Measurements from ENCODE around the gene WASHC4. TPM values are rescaled to one million over a fixed set of nuclear protein-coding genes. Genes with fewer than 3 reads are reported as not detected.
"Not testable (repeated sequence)": the region's sequence is repeated elsewhere in the genome, so short reads cannot be mapped to it uniquely, and the experiment has no call there.

Gene WASHC4
- polyA plus RNA-seq, 4 donors, result 11.7 to 65.2 (median 13.7) TPM

GRCh38 chr12:105177208-105177607, 69.7 kb downstream of the WASHC4 start:
- Histone ChIP-seq H3K4me3 (ENCODE audit: low read depth in 1 of 3, low read length in 3 of 3) (no peak overlapping the region), H3K36me3 (ENCODE audit: control insufficient read depth in 3 of 3, insufficient read depth in 2 of 3, low read depth in 1 of 3, low read length in 3 of 3) (peaks cover 6 to 12% (median 10%) of the 10 kb centered on the region in 3 donors), H3K27me3 (ENCODE audit: control insufficient read depth in 3 of 3, insufficient read depth in 3 of 3, low read length in 3 of 3) (no peaks in the 10 kb centered on the region), H3K27ac (ENCODE audit: low read depth in 1 of 3, low read length in 2 of 3) (no peak overlapping the region), H3K4me1 (ENCODE audit: control insufficient read depth in 3 of 3, insufficient read depth in 2 of 3, low read depth in 1 of 3, low read length in 2 of 3) (no peaks in the 10 kb centered on the region), H3K9me3 (ENCODE audit: control insufficient read depth in 2 of 2, insufficient read depth in 1 of 2, low read depth in 1 of 2, low read length in 1 of 2) (peaks cover 0 to 4% of the 10 kb centered on the region in 2 donors)
- 92 to 95% (median 92%) methylated on average over 4 of the region's 4 CpGs for WGBS, 3 donors
- DNase-seq (no peak), FAIRE-seq (no peak)

- not testable (repeated sequence) for H3K4me1 ChIP-seq (ENCODE audit: control insufficient read depth in 3 of 3, insufficient read depth in 2 of 3, low read depth in 1 of 3, low read length in 2 of 3); DNase-seq; H3K9me3 ChIP-seq (ENCODE audit: control insufficient read depth in 2 of 2, insufficient read depth in 1 of 2, low read depth in 1 of 2, low read length in 1 of 2); H3K4me3 ChIP-seq (ENCODE audit: low read depth in 1 of 3, low read length in 3 of 3); FAIRE-seq; H3K27ac ChIP-seq (ENCODE audit: low read depth in 1 of 3, low read length in 2 of 3); H3K27me3 ChIP-seq (ENCODE audit: control insufficient read depth in 3 of 3, insufficient read depth in 3 of 3, low read length in 3 of 3)
- peaks cover 3 to 11% (median 9%) of the 10 kb centered on the region in 3 donors for H3K36me3 ChIP-seq (ENCODE audit: control insufficient read depth in 3 of 3, insufficient read depth in 2 of 3, low read depth in 1 of 3, low read length in 3 of 3)
- 92 to 100% (median 95%) methylated on average over 1 of the region's 1 CpG for WGBS, 3 donors
Observed at GRCh38 chr12:105179114-105179513, 71.6 kb downstream of the WASHC4 start.

- not testable (repeated sequence) for H3K4me3 ChIP-seq (ENCODE audit: low read depth in 1 of 3, low read length in 3 of 3); H3K27ac ChIP-seq (ENCODE audit: low read depth in 1 of 3, low read length in 2 of 3)
Observed at GRCh38 chr12:105183406-105183805, 75.9 kb downstream of the WASHC4 start.

GRCh38 chr12:105183976-105184375, 76.4 kb downstream of the WASHC4 start:
- peaks cover 12 to 19% (median 15%) of the 10 kb centered on the region in 3 donors for H3K36me3 ChIP-seq (ENCODE audit: control insufficient read depth in 3 of 3, insufficient read depth in 2 of 3, low read depth in 1 of 3, low read length in 3 of 3)
- H3K27ac ChIP-seq (ENCODE audit: low read depth in 1 of 3, low read length in 2 of 3); DNase-seq; H3K27me3 ChIP-seq (ENCODE audit: control insufficient read depth in 3 of 3, insufficient read depth in 3 of 3, low read length in 3 of 3); H3K4me1 ChIP-seq (ENCODE audit: control insufficient read depth in 3 of 3, insufficient read depth in 2 of 3, low read depth in 1 of 3, low read length in 2 of 3); H3K4me3 ChIP-seq (ENCODE audit: low read depth in 1 of 3, low read length in 3 of 3); FAIRE-seq: not testable (repeated sequence)
- WGBS, 3 donors, result 97 to 98% (median 97%) methylated on average over 5 of the region's 5 CpGs
- H3K9me3 ChIP-seq (ENCODE audit: control insufficient read depth in 2 of 2, insufficient read depth in 1 of 2, low read depth in 1 of 2, low read length in 1 of 2), result peaks cover 0 to 19% of the 10 kb centered on the region in 2 donors

More at GRCh38 chr12:105183406-105183805, 75.9 kb downstream of the WASHC4 start:
- H3K4me1 ChIP-seq (ENCODE audit: control insufficient read depth in 3 of 3, insufficient read depth in 2 of 3, low read depth in 1 of 3, low read length in 2 of 3); H3K27me3 ChIP-seq (ENCODE audit: control insufficient read depth in 3 of 3, insufficient read depth in 3 of 3, low read length in 3 of 3); DNase-seq; FAIRE-seq: not testable (repeated sequence)
- 84 to 98% (median 92%) methylated on average over 4 of the region's 4 CpGs for WGBS, 3 donors
- Histone ChIP-seq H3K36me3 (ENCODE audit: control insufficient read depth in 3 of 3, insufficient read depth in 2 of 3, low read depth in 1 of 3, low read length in 3 of 3) (peaks cover 12 to 18% (median 13%) of the 10 kb centered on the region in 3 donors), H3K9me3 (ENCODE audit: control insufficient read depth in 2 of 2, insufficient read depth in 1 of 2, low read depth in 1 of 2, low read length in 1 of 2) (peaks cover 0 to 19% of the 10 kb centered on the region in 2 donors)

- Histone ChIP-seq H3K36me3 (ENCODE audit: control insufficient read depth in 3 of 3, insufficient read depth in 2 of 3, low read depth in 1 of 3, low read length in 3 of 3) (peaks cover 25 to 45% (median 42%) of the 10 kb centered on the region in 3 donors), H3K4me1 (ENCODE audit: control insufficient read depth in 3 of 3, insufficient read depth in 2 of 3, low read depth in 1 of 3, low read length in 2 of 3) (no peaks in the 10 kb centered on the region), H3K9me3 (ENCODE audit: control insufficient read depth in 2 of 2, insufficient read depth in 1 of 2, low read depth in 1 of 2, low read length in 1 of 2) (peaks cover 0 to 12% of the 10 kb centered on the region in 2 donors), H3K27me3 (ENCODE audit: control insufficient read depth in 3 of 3, insufficient read depth in 3 of 3, low read length in 3 of 3) (no peaks in the 10 kb centered on the region), H3K4me3 (ENCODE audit: low read depth in 1 of 3, low read length in 3 of 3) (no peak overlapping the region), H3K27ac (ENCODE audit: low read depth in 1 of 3, low read length in 2 of 3) (no peak overlapping the region)
- DNase-seq, result no peak
- no peak for FAIRE-seq
- 77 to 86% (median 81%) methylated on average over 6 of the region's 6 CpGs for WGBS, 3 donors
Observed at GRCh38 chr12:105189293-105189692, 81.8 kb downstream of the WASHC4 start.

GRCh38 chr12:105190530-105190929, 83.0 kb downstream of the WASHC4 start:
- H3K9me3 ChIP-seq (ENCODE audit: control insufficient read depth in 2 of 2, insufficient read depth in 1 of 2, low read depth in 1 of 2, low read length in 1 of 2), result peaks cover 0 to under 1% of the 10 kb centered on the region in 2 donors
- no peaks in the 10 kb centered on the region for H3K4me1 ChIP-seq (ENCODE audit: control insufficient read depth in 3 of 3, insufficient read depth in 2 of 3, low read depth in 1 of 3, low read length in 2 of 3)
- DNase-seq (no peak), FAIRE-seq (no peak)
- no peak overlapping the region for H3K27ac ChIP-seq (ENCODE audit: low read depth in 1 of 3, low read length in 2 of 3)
- WGBS, 3 donors, result 90 to 95% (median 92%) methylated on average over 6 of the region's 6 CpGs
- H3K4me3 ChIP-seq (ENCODE audit: low read depth in 1 of 3, low read length in 3 of 3), result no peak overlapping the region
- no peaks in the 10 kb centered on the region for H3K27me3 ChIP-seq (ENCODE audit: control insufficient read depth in 3 of 3, insufficient read depth in 3 of 3, low read length in 3 of 3)
- peaks cover 22 to 42% (median 41%) of the 10 kb centered on the region in 3 donors for H3K36me3 ChIP-seq (ENCODE audit: control insufficient read depth in 3 of 3, insufficient read depth in 2 of 3, low read depth in 1 of 3, low read length in 3 of 3)

- Histone ChIP-seq H3K27me3 (ENCODE audit: control insufficient read depth in 3 of 3, insufficient read depth in 3 of 3, low read length in 3 of 3) (no peaks in the 10 kb centered on the region), H3K27ac (ENCODE audit: low read depth in 1 of 3, low read length in 2 of 3) (no peak overlapping the region), H3K4me3 (ENCODE audit: low read depth in 1 of 3, low read length in 3 of 3) (no peak overlapping the region), H3K9me3 (ENCODE audit: control insufficient read depth in 2 of 2, insufficient read depth in 1 of 2, low read depth in 1 of 2, low read length in 1 of 2) (no peaks in the 10 kb centered on the region), H3K36me3 (ENCODE audit: control insufficient read depth in 3 of 3, insufficient read depth in 2 of 3, low read depth in 1 of 3, low read length in 3 of 3) (peaks cover 26 to 64% (median 39%) of the 10 kb centered on the region in 3 donors), H3K4me1 (ENCODE audit: control insufficient read depth in 3 of 3, insufficient read depth in 2 of 3, low read depth in 1 of 3, low read length in 2 of 3) (no peaks in the 10 kb centered on the region)
- 85 to 94% (median 87%) methylated on average over 1 of the region's 1 CpG for WGBS, 3 donors
- DNase-seq, result no peak
- FAIRE-seq, result no peak
Observed at GRCh38 chr12:105192624-105193225, 85.2 kb downstream of the WASHC4 start.

GRCh38 chr12:105194947-105195346, 87.4 kb downstream of the WASHC4 start:
- Histone ChIP-seq H3K4me1 (ENCODE audit: control insufficient read depth in 3 of 3, insufficient read depth in 2 of 3, low read depth in 1 of 3, low read length in 2 of 3) (no peaks in the 10 kb centered on the region), H3K9me3 (ENCODE audit: control insufficient read depth in 2 of 2, insufficient read depth in 1 of 2, low read depth in 1 of 2, low read length in 1 of 2) (no peaks in the 10 kb centered on the region), H3K27me3 (ENCODE audit: control insufficient read depth in 3 of 3, insufficient read depth in 3 of 3, low read length in 3 of 3) (no peaks in the 10 kb centered on the region), H3K36me3 (ENCODE audit: control insufficient read depth in 3 of 3, insufficient read depth in 2 of 3, low read depth in 1 of 3, low read length in 3 of 3) (peaks cover 18 to 75% (median 36%) of the 10 kb centered on the region in 3 donors), H3K27ac (ENCODE audit: low read depth in 1 of 3, low read length in 2 of 3) (no peak overlapping the region), H3K4me3 (ENCODE audit: low read depth in 1 of 3, low read length in 3 of 3) (no peak overlapping the region)
- no peak for FAIRE-seq
- DNase-seq, result no peak
- WGBS, 3 donors, result 92 to 95% (median 95%) methylated on average over 6 of the region's 6 CpGs

GRCh38 chr12:105196090-105196489, 88.6 kb downstream of the WASHC4 start:
- peaks cover 0 to 6% (median 0%) of the 10 kb centered on the region in 3 donors for H3K4me1 ChIP-seq (ENCODE audit: control insufficient read depth in 3 of 3, insufficient read depth in 2 of 3, low read depth in 1 of 3, low read length in 2 of 3)
- DNase-seq (no peak), FAIRE-seq (no peak)
- H3K4me3 ChIP-seq (ENCODE audit: low read depth in 1 of 3, low read length in 3 of 3), result no peak overlapping the region
- WGBS, 3 donors, result 93 to 98% (median 97%) methylated on average over 6 of the region's 6 CpGs
- H3K36me3 ChIP-seq (ENCODE audit: control insufficient read depth in 3 of 3, insufficient read depth in 2 of 3, low read depth in 1 of 3, low read length in 3 of 3), result peaks cover 15 to 80% (median 33%) of the 10 kb centered on the region in 3 donors
- no peaks in the 10 kb centered on the region for H3K27me3 ChIP-seq (ENCODE audit: control insufficient read depth in 3 of 3, insufficient read depth in 3 of 3, low read length in 3 of 3)
- no peak overlapping the region for H3K27ac ChIP-seq (ENCODE audit: low read depth in 1 of 3, low read length in 2 of 3)
- H3K9me3 ChIP-seq (ENCODE audit: control insufficient read depth in 2 of 2, insufficient read depth in 1 of 2, low read depth in 1 of 2, low read length in 1 of 2), result no peaks in the 10 kb centered on the region

Measured in small intestine (tissue), 7 donors.